ENCODE results near the gene SCMH1.
"Not testable (repeated sequence)": the region's sequence is repeated elsewhere in the genome, so short reads cannot be mapped to it uniquely, and the experiment has no call there.

The SCMH1 gene

DNA sequence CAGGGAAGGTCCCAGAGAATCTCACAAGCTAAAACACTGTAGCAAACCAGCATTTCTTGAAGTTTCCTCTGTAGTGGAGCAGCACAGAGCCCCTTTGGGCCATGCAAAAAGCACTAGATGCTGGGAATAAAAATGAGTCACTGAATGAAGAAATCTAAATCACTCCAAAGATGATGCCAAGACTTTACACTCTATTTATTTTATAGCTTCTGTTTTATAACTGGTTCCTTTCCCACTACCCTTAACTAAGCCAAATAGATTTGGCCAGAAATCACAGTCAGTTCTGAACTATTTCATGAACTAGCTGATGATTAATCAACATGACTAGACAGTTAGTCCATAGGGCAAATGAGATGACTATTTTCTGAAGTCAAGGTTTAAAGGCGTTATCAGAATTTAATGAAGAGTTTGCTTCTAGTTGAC, 89.5 kb downstream of the SCMH1 start:
- DNase-seq (ENCODE audit: low spot score), result no peak

DNA sequence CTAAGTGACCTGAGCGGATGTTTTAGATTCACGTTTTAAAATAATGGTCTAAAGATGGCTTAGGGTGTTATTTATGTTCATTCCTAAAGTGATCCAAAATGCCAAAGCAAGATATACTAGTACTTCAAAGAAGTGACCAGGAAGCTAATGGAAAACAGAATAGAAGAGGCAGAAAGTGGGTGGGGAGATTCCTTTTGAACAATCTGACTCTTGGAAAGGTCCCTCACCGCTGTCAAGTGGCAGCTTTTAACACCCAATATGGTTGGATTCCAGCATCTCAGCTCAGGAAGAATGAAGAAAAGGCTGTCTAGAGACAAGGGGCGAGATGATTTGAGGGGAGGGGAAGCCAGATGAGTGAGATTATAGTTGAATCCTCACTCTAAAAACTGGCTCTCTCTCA, 90.3 kb downstream of the SCMH1 start:
- DNase-seq (ENCODE audit: low spot score), result no peak

DNA sequence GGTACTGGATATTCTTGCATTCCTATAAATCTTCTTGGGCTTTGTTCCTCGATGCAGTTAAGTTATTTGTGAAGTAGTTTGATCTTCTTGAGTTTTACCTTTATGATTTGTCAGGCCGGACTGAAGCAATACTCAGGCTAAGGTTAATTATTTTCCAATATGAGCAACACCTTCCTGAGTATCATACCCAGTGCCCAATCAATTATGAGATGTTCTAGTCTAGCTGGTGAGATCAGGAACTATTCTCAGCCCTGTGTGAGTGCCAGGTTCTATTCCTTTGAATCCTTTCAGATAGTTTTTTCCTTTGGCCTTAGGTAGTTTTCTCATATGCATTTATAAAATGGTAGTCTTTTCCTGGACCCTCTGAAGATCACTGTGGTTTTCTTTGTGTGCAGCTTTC, 92.5 kb downstream of the SCMH1 start:
- no peak for DNase-seq (ENCODE audit: low spot score)

DNA sequence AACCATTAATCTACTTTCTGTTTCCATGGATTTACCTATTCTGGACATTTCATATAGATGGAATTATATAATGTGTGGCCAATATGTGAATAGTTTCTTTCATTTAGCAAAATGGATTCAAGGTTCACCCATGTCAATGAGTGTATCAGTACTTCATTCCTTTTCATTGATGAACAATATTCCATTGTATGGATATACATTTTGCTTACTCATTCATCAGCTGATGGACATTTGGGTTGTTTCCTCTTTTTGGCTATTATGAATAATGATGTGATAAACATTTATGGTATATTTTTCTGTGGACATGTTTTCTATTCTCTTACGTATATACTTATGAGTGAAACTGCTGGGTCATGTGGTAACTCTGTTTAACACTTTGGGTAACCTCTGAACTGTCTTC, 97.8 kb downstream of the SCMH1 start:
- DNase-seq (ENCODE audit: low spot score), result no peak

DNA sequence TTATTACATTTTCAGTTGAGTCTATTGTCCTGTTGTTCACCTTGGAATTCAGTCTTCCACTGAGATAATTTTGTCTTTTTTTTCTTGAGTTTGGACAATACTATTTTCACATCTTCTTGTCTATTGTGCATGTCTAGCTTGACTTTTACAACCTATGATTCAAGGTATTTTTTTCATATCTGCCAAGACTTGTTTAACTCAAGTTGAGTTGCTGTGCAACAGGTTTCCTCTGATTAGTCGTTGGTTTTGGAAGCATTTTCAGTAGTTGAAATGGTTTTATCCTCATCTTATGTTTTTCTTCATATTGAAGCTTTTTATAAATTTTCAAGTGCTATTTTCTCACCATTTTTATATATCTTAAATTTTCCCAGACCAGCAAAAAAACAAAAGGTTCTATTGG, 103.6 kb downstream of the SCMH1 start:
- DNase-seq (ENCODE audit: low spot score), result no peak

DNA sequence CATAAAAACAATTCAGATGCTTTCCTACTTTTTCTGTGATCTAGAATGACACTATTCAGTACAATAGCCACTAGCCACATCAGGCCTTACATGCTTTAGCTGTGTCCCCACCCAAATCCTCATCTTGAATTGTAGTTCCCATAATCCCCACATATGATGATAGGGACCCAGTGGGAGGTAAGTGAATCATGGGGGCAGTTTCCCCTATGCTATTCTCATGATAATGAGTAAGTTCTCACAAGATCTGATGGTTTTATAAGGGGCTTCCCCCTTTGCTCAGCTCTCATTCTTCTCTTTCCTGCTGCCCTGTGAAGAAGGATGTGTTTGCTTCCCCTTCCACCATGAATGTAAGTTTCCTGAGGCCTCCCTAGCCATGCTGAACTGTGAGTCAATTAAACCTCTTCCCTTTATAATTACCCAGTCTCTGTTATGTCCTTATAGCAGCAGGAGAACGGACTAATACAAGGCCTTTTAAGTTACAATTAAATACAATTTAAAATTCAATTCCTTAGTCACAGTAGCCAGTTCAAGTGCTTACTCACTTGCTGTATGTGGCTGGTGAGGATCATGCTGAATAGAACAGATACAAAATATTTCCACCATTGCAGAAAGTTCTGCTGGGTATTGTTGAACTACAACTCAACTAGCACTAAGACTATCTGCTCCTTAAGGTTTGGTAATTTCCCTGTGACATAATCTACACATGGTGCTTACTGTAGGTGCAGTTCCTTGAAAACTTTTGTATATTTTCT, 106.7 kb downstream of the SCMH1 start:
- no peak for DNase-seq (ENCODE audit: low spot score)

DNA sequence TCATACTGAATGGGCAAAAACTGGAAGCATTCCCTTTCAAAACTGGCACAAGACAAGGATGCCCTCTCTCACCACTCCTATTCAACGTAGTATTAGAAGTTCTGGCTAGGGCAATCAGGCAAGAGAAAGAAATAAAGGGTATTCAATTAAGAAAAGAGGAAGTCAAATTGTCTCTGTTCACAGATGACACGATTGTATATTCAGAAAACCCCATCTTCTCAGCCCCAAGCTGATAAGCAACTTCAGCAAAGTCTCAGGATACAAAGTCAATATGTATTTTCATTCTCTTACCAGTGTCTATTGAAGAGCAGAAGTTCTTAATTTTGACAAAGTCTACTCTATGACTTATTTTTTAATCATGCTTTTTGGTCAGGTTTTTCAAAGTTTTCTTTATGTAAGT, 107.8 kb downstream of the SCMH1 start:
- not testable (repeated sequence) for DNase-seq (ENCODE audit: low spot score)

DNA sequence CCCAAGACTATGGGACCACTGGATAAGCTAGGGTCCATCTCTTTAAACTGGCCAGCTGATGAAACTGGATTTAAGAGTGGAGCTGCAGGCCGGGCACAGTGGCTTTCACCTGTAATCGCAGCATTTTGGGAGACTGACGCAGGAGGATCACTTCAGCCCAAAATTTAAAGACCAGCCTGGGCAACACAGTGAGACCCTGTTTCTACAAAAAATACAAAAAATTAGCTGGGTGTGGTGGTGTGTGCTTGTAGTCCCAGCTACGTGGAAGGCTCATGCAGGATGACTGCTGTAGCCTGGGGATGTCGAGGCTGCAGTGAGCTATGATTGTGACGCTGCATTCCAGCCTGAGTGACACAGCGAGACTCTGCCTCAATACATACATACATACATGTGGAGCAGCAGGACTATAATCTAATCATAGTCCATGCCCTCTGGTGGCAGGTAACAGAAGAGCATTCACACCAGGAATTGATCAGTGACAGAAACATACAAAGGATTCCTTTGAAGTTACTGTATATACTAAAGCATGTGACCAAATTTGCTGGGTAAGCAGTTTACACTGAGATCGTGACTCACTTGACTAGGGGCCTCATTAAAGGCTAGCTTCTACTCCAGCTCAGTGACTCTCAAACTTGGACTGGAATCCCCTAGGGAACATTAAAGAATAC, 119.1 kb downstream of the SCMH1 start:
- peak; percentile 48 for DNase-seq (ENCODE audit: low spot score)

DNA sequence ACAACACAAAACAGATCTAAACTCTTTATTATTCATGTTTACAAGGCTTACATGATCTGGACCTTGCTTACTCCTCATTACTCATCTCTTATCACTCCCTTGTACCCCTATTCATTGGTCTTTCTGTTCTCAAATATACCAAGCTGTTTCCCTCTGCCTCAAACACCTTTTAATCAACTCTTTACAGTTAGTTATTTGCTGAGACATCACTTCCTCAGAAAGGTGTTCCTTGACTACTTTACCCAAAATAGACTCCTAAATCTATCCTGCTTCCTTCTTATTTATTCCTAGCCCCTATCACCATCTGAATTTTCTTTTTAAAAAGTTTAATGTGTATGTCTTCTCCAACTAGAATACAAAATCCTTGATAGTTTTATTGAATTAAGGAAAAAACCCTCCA, 120.0 kb downstream of the SCMH1 start:
- no peak for DNase-seq (ENCODE audit: low spot score)

DNA sequence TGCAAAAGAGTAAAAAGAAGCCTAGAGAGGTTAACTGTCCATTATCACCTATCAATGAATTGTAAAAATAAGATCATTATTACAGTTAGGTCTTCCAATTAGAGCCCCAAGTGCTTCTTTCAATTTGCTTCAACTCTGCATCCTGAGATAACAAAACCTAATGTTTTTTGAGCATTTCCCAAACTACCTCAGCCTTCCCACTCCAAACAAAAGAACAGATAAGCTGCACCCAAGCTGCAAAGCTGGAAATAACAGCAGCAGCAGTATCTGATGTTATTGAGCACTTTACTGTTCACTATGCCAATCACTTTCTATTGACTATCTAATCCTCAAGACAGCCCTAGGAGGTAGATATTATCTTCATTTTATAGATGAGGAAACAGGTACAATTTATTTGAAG, 123.5 kb downstream of the SCMH1 start:
- DNase-seq (ENCODE audit: low spot score), result no peak

DNA sequence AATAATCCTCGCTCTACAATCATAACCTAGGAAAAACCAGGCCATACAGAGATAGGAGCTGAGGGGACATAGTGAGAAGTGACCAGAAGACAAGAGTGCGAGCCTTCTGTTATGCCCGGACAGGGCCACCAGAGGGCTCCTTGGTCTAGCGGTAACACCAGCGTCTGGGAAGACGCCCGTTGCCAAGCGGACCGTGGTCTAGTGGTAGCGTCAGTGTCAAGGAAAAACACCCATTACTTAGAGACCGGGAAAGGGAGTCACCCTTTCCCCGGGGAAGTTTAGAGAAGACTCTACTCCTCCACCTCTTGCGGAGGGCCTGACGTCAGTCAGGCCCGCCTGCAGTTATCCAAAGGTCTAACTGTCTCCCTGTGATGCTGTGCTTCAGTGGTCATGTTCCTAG, 124.9 kb downstream of the SCMH1 start:
- DNase-seq (ENCODE audit: low spot score), result not testable (repeated sequence)

DNA sequence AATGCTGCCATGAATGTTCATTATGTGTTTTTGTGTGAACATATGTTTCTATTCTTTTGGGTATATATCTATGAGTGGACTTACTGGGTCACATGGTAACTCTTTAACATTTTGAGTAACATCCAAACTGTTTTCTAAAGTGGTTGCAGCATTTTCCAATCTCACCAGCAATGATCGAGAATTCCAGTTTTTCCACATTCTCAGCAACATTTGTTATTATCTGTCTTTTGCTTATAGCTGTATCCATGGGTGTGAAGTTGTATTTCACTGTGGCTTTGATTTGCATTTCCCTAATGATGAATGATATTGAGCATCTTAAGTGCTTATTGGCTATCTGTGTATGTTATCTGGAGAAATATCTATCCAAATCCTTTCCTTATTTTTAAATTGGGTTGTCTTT, 131.4 kb downstream of the SCMH1 start:
- no peak for DNase-seq (ENCODE audit: low spot score)

DNA sequence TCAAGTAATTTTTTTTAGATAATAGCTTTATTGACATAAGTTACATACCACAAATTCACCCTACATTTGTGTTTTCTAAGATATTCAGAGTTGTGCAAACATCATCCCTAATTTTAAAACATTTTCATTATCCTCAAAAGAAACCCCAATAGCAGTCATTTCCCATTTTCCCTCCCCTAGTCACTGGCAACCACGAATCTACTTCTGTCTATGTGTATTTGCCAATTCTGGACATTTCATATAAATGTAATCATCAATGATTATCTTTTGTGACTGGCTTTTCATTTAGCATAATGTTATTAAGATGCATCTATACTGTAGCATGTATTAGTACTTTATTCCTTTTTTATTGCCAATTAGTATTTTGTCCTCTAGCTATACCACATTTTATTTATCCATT, 131.8 kb downstream of the SCMH1 start:
- DNase-seq (ENCODE audit: low spot score), result no peak

DNA sequence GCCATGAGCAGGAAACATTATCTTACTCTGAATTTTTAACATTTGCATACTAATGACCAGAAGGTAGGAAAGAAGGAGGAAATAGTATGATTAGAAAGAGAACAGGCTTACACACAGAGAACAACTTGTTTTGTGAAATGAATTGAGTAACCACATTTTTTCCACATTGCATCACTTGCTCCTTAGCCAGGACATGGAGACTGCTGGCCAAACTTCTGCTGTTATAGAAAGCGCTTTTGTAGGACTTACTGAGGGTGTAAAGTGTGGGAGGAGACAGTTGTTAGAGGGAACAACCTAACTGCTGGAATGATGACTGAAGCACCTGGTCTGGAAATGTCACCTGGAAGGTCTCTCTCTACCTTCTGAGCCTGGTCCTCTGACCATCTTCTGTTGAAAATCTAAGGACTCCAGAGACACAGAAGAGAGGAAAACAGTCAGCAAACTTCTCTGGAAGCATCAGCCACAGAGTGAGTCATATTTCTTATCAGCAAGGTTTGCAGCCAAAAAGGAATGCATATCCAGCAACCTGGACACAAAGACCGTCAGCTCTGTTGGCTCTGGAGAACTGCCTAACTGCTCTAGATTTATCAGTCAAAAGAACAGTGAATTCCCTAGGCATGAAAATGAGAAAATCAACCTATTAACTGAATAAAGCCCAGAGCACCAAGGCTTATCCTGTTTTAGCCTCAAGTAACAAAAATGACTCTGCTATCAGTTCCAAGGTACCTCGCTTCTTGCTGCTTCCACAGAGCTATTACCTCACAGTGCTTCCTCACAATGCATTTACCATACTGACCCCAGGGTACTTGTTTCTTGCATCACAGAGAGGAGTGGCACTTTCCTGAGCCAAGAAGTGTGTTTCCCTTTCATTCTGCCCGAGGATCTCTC, 132.6 kb downstream of the SCMH1 start:
- DNase-seq (ENCODE audit: low spot score), result no peak

DNA sequence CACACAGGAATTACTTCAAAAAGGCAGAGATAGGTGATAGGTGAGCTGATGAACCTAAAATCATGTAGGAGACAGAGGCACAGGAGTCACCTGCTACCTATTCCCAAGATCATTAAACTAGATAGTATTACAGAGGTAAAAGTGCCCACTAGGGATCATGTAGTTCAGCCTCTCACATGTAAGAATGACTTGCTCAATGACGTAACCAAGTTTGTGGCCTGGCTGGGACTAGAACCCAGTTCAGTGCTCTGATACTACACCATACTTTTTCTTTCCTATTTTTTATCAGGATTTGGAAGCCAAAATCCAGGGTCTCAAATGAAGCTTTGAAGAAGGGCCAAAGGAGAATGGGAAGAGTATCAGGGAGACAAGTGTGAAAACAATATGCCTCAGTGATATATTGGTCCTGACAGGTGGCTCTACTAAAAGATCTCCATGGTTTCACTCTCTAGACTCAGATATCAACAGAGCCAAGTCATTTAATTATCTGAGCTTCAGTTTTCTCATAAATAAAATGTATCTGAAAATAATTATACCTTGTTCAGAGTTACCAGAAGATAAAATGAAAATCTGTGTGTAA, 133.3 kb downstream of the SCMH1 start:
- DNase-seq (ENCODE audit: low spot score), result no peak

DNA sequence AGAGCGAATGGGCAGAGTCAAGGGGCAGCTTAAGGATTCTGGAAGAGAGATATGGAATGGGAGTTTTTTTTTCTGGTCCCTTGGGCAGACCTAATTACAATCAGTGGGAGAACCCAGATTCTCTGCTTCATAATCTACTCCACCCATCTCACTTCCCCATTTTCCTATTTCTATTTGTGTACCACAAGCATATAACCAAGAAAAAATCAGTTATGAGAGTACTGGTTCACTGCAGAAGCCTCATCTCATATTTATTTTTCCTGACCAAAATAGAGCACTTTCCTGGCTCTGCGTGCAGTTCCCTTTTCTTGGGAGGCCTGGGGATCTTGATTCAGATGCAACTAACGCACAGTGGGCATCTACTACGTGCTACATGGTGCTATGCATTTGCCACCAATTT, 138.3 kb downstream of the SCMH1 start:
- DNase-seq (ENCODE audit: low spot score), result no peak

DNA sequence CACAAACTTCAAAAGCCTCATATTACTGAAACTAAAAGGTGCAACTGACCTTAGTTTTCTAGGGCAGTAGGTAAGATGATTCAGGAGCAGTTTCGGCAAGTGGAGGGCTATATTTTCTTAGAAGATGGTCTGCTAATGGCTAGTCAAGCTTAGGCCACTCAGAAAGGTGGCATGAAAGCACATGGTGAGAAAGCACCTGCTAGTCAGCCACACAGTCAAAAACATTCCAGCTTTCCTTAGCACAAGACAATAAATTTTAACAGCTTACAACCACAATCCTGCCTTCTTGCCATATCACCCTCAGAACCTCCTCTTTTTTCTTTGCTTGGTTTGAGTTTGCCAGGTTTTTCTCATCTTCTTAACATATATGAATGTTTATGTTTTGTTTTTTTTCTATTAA, 139.5 kb downstream of the SCMH1 start:
- no peak for DNase-seq (ENCODE audit: low spot score)

DNA sequence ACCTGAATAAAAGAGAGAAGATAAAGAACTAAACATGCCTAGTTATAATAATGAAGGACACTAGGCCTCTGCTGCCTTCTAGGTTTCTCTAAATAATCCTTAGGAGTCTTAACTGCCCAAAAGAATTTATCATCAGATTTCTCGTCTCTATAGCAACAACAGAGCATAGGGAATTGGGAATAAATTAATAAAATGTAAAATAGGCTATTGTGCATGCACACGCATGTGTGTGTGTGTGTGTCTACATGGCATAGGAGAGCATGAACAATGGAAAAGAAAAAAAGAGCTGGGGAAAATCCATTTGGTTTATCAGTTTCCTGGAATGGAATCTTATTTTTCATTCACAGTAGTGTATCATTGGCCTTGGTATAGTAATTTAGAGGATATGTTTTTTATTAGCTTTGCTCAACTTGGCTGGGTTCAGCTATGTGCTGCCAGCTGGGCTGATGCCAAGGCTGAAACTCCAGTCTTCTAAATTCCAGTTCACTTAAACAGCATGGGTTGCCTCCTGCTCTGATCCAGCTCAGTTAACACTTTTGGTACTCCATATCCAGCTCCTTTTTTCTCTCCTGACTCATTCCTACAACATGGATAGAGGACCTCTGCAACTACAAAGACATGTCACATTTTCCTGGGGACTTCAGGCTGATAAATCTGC, 140.0 kb downstream of the SCMH1 start:
- peak; percentile 26 for DNase-seq (ENCODE audit: low spot score)

DNA sequence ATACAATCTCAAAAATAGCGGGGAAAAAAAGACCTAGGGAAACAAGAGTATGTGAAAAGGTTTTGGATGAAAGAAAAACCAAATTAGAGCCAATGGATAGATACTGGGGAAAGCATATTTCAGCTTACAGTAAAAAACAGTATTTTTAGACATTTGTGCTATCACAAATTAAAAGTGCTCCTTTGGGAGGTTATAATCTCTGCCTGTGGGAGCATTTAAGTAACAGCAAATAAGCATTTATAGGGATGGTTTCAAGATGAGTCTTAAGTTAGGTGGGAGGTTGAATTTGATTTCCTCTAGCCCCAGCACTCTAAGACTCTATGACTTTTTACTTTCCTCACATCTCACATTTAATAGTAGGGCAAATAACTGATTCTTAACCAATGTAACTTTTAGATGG, 141.0 kb downstream of the SCMH1 start:
- no peak for DNase-seq (ENCODE audit: low spot score)

DNA sequence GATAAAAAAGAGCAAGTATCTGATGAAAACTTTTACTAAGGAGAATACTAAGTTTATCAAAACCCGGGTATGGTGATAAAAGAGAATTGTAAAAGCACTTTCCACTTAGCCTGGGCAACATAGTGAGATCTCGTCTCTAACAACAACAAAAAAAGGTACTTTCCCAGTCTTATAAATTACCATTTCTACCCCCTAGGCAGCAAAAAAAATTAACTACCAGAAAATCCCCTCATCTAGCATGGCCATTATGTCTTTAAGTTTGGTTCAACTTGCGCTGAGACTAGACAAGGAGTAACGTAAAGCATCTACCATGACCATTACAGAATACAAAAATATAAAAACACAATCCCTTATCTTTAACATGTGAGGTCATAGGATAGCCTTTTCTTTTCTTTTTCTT, 141.9 kb downstream of the SCMH1 start:
- no peak for DNase-seq (ENCODE audit: low spot score)

DNA sequence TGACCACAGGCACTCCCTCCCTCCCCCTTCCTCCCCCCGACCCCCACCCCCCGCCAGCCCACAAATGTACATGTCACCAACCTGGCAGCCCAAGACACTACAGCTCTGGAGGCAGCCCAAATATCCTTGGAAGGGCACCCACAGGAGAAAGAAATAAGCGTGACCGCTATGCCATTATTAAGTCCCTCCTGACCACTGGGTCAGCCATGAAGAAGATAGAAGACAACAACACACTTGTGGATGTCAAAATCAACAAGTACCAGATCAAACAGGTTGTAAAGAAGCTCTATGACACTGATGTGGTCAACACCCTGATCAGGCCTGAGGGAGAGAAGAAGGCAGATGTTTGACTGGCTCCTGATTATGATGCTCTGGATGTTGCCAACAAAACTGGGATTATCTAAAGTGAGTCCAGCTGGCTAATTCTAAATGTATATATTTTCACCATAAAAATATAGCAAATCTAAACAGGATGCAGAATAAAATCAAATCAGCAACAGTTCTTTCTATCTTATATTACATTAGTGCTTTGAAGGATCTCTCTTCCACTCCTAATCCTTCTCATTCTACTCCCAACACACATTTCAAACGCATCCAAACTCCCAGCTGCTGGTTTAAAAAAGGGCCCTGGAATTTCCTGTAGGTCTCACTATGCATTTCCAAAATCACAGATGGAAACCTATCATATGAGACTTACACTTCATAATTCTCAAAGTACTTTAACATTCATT, 143.2 kb downstream of the SCMH1 start:
- DNase-seq (ENCODE audit: low spot score), result no peak
